GM12891 (cell line): Measurements from ENCODE around the gene GPR39.

Source experiments
- PAX5 ChIP-seq: IDR thresholded peaks from 2 replicates; pipeline ENCODE4 v1.6.1; 2011; ENCODE audit warnings: low read length, moderate library complexity, mild to moderate bottlenecking; ENCODE audit not compliant: insufficient read depth, severe bottlenecking
- POLR2A ChIP-seq: IDR thresholded peaks from 2 replicates; pipeline ENCODE4 v1.6.1; 2011; ENCODE audit warnings: low read depth, low read length, control low read depth
- POLR2AphosphoS5 ChIP-seq: IDR thresholded peaks from 2 replicates; pipeline ENCODE4 v1.6.1; 2011; ENCODE audit warnings: low read depth, low read length, control low read depth
- POU2F2 ChIP-seq: IDR thresholded peaks from 2 replicates; pipeline ENCODE4 v1.6.1; 2011; ENCODE audit warnings: low read depth, mild to moderate bottlenecking, control low read depth, low read length, moderate library complexity
- SPI1 ChIP-seq: IDR thresholded peaks from 2 replicates; pipeline ENCODE4 v1.6.1; 2011; ENCODE audit warnings: low read depth, low read length, control low read depth
- TAF1 ChIP-seq: IDR thresholded peaks from 2 replicates; pipeline ENCODE4 v1.6.1; 2011; ENCODE audit warnings: low read depth, low read length, control low read depth

GRCh38 chr2:132550946-132551345 lies 134.3 kb downstream of the GPR39 start:
- no peak for TF ChIP-seq POLR2A
- no peak for TF ChIP-seq POLR2AphosphoS5
- TF ChIP-seq TAF1, result no peak
- no peak for TF ChIP-seq POU2F2
- no peak for TF ChIP-seq SPI1
- TF ChIP-seq PAX5, result no peak
